ENCODE measurements around the gene BTN2A1.
A peak's percentile ranks its signal among the peaks of the same experiment; 100 is the strongest.

The BTN2A1 gene

GRCh38 chr6:26486358-26486757 is 28.6 kb downstream of the BTN2A1 start:
- Histone ChIP-seq H3K9ac (no peak overlapping the region), H3K27me3 (no peaks in the 10 kb centered on the region), H3K27ac (no peak overlapping the region), H3K9me3 (replicated peaks in 1 of 11) (peaks cover 19 to 46% (median 28%) of the 10 kb centered on the region in 11 experiments), H3K4me1 (peaks cover 0 to 14% (median 7%) of the 10 kb centered on the region in 10 experiments; a peak in 11 of 20 replicates), H3K36me3 (no peaks in the 10 kb centered on the region), H3K4me2 (no peak overlapping the region), H3K4me3 (no peak overlapping the region), H4K20me1 (no peaks in the 10 kb centered on the region)
- no peak for TF ChIP-seq Cebpa-rat (IDR thresholded peaks at IDR 0.05)

- no peaks in the 10 kb centered on the region for H3K27me3 ChIP-seq
- no peak overlapping the region for H3K4me2 ChIP-seq
- H3K36me3 ChIP-seq: no peaks in the 10 kb centered on the region
- no peak overlapping the region for H3K4me3 ChIP-seq
- H3K9me3 ChIP-seq (replicated peaks in 1 of 11): peaks cover 15 to 36% (median 23%) of the 10 kb centered on the region in 11 experiments
- no peak overlapping the region for H3K27ac ChIP-seq
- H4K20me1 ChIP-seq: no peaks in the 10 kb centered on the region
- no peak overlapping the region for H3K9ac ChIP-seq
- peaks cover 0 to 14% (median 5%) of the 10 kb centered on the region in 10 experiments; a peak in 11 of 20 replicates for H3K4me1 ChIP-seq
- no peak for TF ChIP-seq Cebpa-rat (IDR thresholded peaks at IDR 0.05)
Observed at GRCh38 chr6:26487466-26487865, 29.7 kb downstream of the BTN2A1 start.

- Histone ChIP-seq H4K20me1 (no peaks in the 10 kb centered on the region), H3K9ac (no peak overlapping the region), H3K4me3 (no peak overlapping the region), H3K9me3 (replicated peaks in 1 of 11) (peaks cover 15 to 26% (median 20%) of the 10 kb centered on the region in 11 experiments), H3K27ac (no peak overlapping the region), H3K36me3 (no peaks in the 10 kb centered on the region), H3K4me1 (peaks cover 0 to 5% (median 4%) of the 10 kb centered on the region in 10 experiments; a peak in 11 of 20 replicates), H3K4me2 (no peak overlapping the region), H3K27me3 (no peaks in the 10 kb centered on the region)
- TF ChIP-seq Cebpa-rat (IDR thresholded peaks at IDR 0.05): no peak
Observed at GRCh38 chr6:26489996-26490964, 32.5 kb downstream of the BTN2A1 start.

- Histone ChIP-seq H3K9me3 (replicated peaks in 1 of 11) (peaks cover 15 to 22% (median 19%) of the 10 kb centered on the region in 11 experiments), H3K4me3 (no peak overlapping the region), H3K36me3 (no peaks in the 10 kb centered on the region), H3K4me1 (no peaks in the 10 kb centered on the region), H3K27ac (no peak overlapping the region), H3K4me2 (no peak overlapping the region), H3K27me3 (no peaks in the 10 kb centered on the region), H4K20me1 (no peaks in the 10 kb centered on the region), H3K9ac (no peak overlapping the region)
- TF ChIP-seq Cebpa-rat (IDR thresholded peaks at IDR 0.05): no peak
Observed at GRCh38 chr6:26491604-26492003, 33.8 kb downstream of the BTN2A1 start.

- no peak for TF ChIP-seq Cebpa-rat (IDR thresholded peaks at IDR 0.05)
- Histone ChIP-seq H3K9ac (no peak overlapping the region), H3K4me3 (no peak overlapping the region), H3K9me3 (replicated peaks in 1 of 11) (peaks cover 0 to 6% (median 3%) of the 10 kb centered on the region in 11 experiments; a peak in 13 of 22 replicates), H3K36me3 (no peaks in the 10 kb centered on the region), H4K20me1 (no peaks in the 10 kb centered on the region), H3K27ac (no peak overlapping the region), H3K27me3 (no peaks in the 10 kb centered on the region), H3K4me2 (no peak overlapping the region), H3K4me1 (peaks cover 0 to 9% (median 4%) of the 10 kb centered on the region in 10 experiments; a peak in 7 of 20 replicates)
Observed at GRCh38 chr6:26493258-26493657, 35.5 kb downstream of the BTN2A1 start.

- Histone ChIP-seq H3K4me1 (peaks cover 0 to 9% (median 4%) of the 10 kb centered on the region in 10 experiments; a peak in 7 of 20 replicates), H3K27ac (no peak overlapping the region), H3K9me3 (replicated peaks in 1 of 11) (no peaks in the 10 kb centered on the region), H3K36me3 (no peaks in the 10 kb centered on the region), H3K9ac (no peak overlapping the region), H3K4me2 (no peak overlapping the region), H3K27me3 (no peaks in the 10 kb centered on the region), H3K4me3 (no peak overlapping the region), H4K20me1 (no peaks in the 10 kb centered on the region)
- no peak for TF ChIP-seq Cebpa-rat (IDR thresholded peaks at IDR 0.05)
Observed at GRCh38 chr6:26494117-26494516, 36.4 kb downstream of the BTN2A1 start.

GRCh38 chr6:26495281-26495680 is 37.5 kb downstream of the BTN2A1 start:
- Histone ChIP-seq H3K36me3 (no peaks in the 10 kb centered on the region), H3K27ac (no peak overlapping the region), H3K4me3 (no peak overlapping the region), H3K4me2 (no peak overlapping the region), H4K20me1 (no peaks in the 10 kb centered on the region), H3K27me3 (no peaks in the 10 kb centered on the region), H3K9me3 (replicated peaks in 1 of 11) (no peaks in the 10 kb centered on the region), H3K4me1 (peaks cover 4 to 11% (median 7%) of the 10 kb centered on the region in 10 experiments; a peak in 13 of 20 replicates), H3K9ac (no peak overlapping the region)
- TF ChIP-seq Cebpa-rat (IDR thresholded peaks at IDR 0.05): no peak

GRCh38 chr6:26497610-26498009 is 39.9 kb downstream of the BTN2A1 start:
- Histone ChIP-seq H3K9me3 (replicated peaks in 1 of 11) (peaks cover 0 to 4% (median 0%) of the 10 kb centered on the region in 11 experiments; a peak in 3 of 22 replicates), H3K4me2 (peak overlapping the region in 3 of 11 experiments; percentile 1 to 3 (median 2); a peak in 2 of 22 replicates), H3K4me3 (no peak overlapping the region), H4K20me1 (no peaks in the 10 kb centered on the region), H3K9ac (no peak overlapping the region), H3K27me3 (no peaks in the 10 kb centered on the region), H3K36me3 (no peaks in the 10 kb centered on the region), H3K4me1 (peaks cover 12 to 24% (median 17%) of the 10 kb centered on the region in 10 experiments), H3K27ac (no peak overlapping the region)
- TF ChIP-seq Cebpa-rat (IDR thresholded peaks at IDR 0.05): no peak

- peaks cover 0 to 4% (median 0%) of the 10 kb centered on the region in 11 experiments; a peak in 3 of 22 replicates for H3K9me3 ChIP-seq (replicated peaks in 1 of 11)
- TF ChIP-seq Cebpa-rat (IDR thresholded peaks at IDR 0.05): no peak
- peak within 1 kb of the TSS in 4 of 11 experiments; percentile 7 to 43 (median 16); a peak in 6 of 22 replicates for H3K4me2 ChIP-seq
- peaks cover 12 to 25% (median 20%) of the 10 kb centered on the region in 10 experiments for H3K4me1 ChIP-seq
- H3K27me3 ChIP-seq: no peaks in the 10 kb centered on the region
- H4K20me1 ChIP-seq: no peaks in the 10 kb centered on the region
- no peak within 1 kb of the TSS for H3K9ac ChIP-seq
- no peak within 1 kb of the TSS for H3K4me3 ChIP-seq
- H3K27ac ChIP-seq: no peak within 1 kb of the TSS; a peak in 1 of 22 replicates
- no peaks in the 10 kb centered on the region for H3K36me3 ChIP-seq
Observed at GRCh38 chr6:26500102-26500501, 42.3 kb downstream of the BTN2A1 start, which contains the start of gene BTN1A1. Gene BTN1A1 (plus strand): TSS chr6:26500303. CDS start chr6:26501287, 984 bp downstream.

Measured in BLaER1 treated with 17β-estradiol and CSF1 and Interleukin-3, amounts not matched to agents 10 nM and 100 nM (cell line).